ENCODE measurements around the gene CD247.

DNA sequence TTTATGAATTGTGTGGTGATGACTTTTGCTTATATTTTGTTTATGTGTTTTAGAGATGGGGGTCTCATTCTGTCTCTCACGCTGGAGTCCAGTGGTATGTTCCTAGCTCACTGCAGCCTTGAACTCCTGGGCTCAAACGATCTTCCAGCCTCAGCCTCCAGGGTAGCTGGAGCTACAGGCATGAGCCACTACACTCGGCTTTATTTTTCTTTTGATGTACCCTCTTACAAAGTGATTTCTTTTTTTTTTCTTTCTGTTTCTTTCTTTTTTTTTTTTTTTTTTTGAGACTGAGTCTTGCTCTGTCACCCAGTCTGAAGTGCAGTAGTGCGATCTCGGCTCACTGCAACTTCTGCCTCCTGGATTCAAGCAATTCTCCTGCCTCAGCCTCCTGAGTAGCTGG is 46.8 kb downstream of the CD247 start:
- TF ChIP-seq, protein P1, sequence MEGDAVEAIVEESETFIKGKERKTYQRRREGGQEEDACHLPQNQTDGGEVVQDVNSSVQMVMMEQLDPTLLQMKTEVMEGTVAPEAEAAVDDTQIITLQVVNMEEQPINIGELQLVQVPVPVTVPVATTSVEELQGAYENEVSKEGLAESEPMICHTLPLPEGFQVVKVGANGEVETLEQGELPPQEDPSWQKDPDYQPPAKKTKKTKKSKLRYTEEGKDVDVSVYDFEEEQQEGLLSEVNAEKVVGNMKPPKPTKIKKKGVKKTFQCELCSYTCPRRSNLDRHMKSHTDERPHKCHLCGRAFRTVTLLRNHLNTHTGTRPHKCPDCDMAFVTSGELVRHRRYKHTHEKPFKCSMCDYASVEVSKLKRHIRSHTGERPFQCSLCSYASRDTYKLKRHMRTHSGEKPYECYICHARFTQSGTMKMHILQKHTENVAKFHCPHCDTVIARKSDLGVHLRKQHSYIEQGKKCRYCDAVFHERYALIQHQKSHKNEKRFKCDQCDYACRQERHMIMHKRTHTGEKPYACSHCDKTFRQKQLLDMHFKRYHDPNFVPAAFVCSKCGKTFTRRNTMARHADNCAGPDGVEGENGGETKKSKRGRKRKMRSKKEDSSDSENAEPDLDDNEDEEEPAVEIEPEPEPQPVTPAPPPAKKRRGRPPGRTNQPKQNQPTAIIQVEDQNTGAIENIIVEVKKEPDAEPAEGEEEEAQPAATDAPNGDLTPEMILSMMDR (conservative IDR thresholded peaks at IDR 0.05; ENCODE audit: low read depth, low read length), result no peak
- TF ChIP-seq POLR2A (IDR thresholded peaks at IDR 0.05; ENCODE audit: low read depth, low read length) (no peak), MXI1 (IDR thresholded peaks at IDR 0.05; ENCODE audit: borderline replicate concordance, low read depth, low read length) (no peak), RFX5 (IDR thresholded peaks at IDR 0.05; ENCODE audit: low read depth, low read length) (no peak), RAD21 (IDR thresholded peaks at IDR 0.05; ENCODE audit: low read length) (no peak), NFE2L2 (IDR thresholded peaks at IDR 0.05; ENCODE audit: low read depth, low read length) (no peak)
